RKO (cell line): Measurements from ENCODE around the gene EFHC1.
"Not testable (repeated sequence)": the region's sequence is repeated elsewhere in the genome, so short reads cannot be mapped to it uniquely, and the experiment has no call there.

Experiments used
- DNase-seq: peaks from one replicate; pipeline ENCODE4 v3.0.0-alpha.2; 2016; ENCODE audit warnings: low spot score

The EFHC1 gene

DNA sequence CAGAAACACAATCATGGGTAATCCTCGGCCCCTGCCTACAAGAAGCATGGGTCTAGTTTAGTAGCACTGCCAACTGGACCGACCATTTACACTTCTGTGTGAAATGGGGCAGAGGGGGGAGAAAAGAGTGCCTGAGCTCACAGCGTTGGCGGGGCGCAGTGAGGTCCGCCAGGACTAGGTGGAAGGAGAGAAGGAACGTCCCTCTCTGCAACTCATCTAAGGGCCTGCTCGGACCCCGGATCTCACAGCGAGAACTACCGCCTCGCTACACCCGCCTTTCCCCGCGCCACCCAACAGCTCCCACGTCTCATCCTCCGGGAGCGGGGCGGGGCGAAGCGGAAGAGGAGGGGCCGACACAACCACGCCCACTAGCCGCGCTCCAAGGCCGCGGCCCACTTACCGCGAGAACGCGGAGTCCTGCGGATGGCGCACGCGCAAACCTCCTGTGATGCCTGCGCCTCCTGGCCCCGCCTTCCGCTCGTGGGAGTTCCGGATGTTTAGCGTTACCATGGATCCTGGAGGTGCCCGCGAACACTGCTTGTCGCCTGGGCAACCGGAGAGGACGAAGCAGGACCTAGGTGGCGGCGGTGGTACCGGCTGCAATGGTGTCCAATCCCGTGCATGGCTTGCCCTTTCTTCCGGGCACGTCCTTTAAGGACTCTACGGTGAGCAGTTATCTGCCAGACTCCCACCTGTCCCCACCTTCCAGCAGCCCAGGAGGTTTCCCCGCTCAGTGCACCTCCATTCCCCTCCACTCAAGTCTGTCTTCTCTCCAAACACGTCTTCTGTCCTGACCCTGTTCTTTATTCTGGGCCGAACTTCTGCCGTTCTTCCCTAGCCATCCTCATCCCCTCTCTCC is at the start of gene EFHC1:
Gene EFHC1 (plus strand): TSS at position 534 of the 859 bp plus-strand sequence. CDS start 69 bp downstream, at position 603.
- peak; percentile 98 for DNase-seq

DNA sequence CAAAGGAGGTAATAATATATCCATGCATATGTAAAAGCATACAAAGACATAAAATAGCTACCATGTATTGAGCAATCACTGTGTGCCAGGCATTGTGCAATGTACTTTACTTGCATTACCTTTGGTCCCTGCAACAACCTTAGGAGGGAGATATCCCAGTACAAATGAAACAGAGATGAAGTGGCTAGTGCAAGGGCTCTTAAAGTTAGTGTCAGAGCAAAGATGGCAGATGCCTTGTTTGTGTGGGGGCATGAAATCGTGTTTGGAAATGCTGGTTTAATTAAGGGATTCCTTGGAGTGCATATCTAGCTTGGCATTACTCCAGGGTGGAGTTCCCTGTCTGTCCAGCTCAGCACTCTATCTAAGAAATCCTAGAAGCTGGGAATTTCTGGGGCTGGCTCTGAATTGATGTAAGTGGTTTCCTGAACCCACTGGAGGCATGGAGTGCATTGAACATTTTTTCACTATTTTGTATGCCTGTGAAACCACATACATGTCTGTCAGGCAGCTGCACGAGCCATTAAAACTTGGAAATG is 48.4 kb upstream of the EFHC1 start:
- no peak for DNase-seq

DNA sequence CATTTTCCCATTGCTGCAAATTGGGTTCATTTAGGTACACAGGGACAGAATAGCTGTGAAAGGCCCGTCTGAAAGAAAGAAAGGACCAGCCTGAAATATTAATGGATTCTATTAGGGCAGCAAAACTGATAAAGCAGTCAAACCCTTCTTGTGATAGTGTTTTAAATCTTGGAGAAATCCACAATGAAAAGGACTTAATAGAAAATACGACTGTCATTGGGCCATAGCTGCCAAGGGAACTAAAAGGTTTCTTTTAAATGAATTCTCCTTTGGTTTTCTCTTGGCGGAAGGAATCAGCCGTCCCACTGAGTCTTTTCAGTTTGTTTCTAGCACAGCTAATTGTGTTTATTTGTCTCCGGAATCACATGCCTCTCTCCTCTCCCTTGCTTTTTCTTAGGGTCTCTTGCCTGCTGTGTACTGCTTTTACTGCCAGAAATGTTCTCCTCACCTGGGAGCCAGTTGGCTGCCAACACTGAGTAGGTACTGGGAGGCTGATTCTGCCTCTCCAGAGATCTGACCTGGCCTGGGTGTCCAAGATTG is 46.9 kb upstream of the EFHC1 start:
- DNase-seq: no peak

- DNase-seq: no peak
Observed at GRCh38 chr6:52374247-52374646, 45.9 kb upstream of the EFHC1 start.

GRCh38 chr6:52375780-52376556 is 44.2 kb upstream of the EFHC1 start:
- DNase-seq: no peak

DNA sequence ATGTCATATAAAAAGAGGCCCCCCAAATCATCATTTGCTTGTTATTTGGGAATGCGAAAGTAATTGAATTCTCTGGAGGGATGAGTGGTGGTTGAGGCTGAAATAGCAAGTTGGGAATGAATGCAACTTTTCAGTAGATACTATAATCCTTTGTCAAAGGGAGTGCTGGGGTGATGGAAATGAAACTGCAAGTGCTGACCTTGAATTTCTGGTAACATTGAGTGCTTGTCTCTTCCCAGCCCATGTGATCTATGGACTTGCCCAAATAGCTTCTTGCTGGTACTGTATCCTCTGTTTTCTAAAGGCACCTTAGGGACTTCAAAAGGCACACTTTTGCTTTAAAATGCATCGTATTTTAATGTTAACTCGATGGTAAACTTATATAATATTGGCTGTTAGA is 43.4 kb upstream of the EFHC1 start:
- DNase-seq: no peak

- no peak for DNase-seq
Observed at GRCh38 chr6:52377538-52378221, 42.5 kb upstream of the EFHC1 start.

DNA sequence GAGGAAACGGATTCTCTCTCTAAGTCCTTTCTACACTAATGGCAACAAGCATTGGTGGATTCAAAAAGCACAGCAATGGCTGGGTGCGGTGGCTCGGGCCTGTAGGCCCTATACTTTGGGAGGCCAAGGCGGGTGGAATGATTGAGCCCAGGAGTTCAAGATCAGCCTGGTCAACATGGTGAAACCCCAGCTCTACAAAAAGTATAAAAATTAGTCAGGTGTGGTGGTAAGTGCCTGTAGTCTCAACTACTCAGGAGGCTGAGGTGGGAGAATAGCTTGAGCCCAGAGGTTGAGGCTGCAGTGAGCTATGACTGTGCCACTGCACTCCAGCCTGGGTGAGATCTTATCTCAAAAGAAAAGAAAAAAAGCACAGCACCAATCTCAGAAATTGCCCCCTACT is 38.9 kb upstream of the EFHC1 start:
- DNase-seq: no peak

- no peak for DNase-seq
Observed at GRCh38 chr6:52384145-52384766, 35.9 kb upstream of the EFHC1 start.

- no peak for DNase-seq
Observed at GRCh38 chr6:52385074-52385473, 35.1 kb upstream of the EFHC1 start.

GRCh38 chr6:52388119-52388518 is 32.0 kb upstream of the EFHC1 start:
- not testable (repeated sequence) for DNase-seq

- no peak for DNase-seq
Observed at GRCh38 chr6:52388790-52389189, 31.4 kb upstream of the EFHC1 start.

GRCh38 chr6:52389264-52389625 is 30.9 kb upstream of the EFHC1 start:
- DNase-seq: no peak

GRCh38 chr6:52389626-52390360 is 30.3 kb upstream of the EFHC1 start:
- DNase-seq: no peak

GRCh38 chr6:52390361-52390727 is 29.8 kb upstream of the EFHC1 start:
- peak; percentile 63 for DNase-seq

DNA sequence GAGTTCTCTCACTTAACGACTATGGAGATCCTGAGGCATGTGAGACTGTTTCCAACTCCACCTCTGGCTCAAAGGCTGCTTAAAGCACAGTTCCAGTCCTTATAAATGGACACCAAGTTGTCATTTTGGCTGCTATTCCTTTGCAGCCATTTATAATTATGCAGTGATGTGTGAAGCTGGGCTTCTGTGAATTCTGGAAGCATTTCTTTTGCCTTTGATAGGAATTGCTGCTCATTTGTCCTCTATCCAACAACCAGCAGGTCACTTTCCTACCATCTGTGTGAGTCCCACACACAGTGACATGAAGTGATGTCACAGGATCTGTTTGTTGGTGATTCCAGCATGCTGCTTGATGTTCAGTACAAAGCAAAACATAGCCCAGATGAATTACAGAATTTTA is 28.5 kb upstream of the EFHC1 start:
- no peak for DNase-seq

DNA sequence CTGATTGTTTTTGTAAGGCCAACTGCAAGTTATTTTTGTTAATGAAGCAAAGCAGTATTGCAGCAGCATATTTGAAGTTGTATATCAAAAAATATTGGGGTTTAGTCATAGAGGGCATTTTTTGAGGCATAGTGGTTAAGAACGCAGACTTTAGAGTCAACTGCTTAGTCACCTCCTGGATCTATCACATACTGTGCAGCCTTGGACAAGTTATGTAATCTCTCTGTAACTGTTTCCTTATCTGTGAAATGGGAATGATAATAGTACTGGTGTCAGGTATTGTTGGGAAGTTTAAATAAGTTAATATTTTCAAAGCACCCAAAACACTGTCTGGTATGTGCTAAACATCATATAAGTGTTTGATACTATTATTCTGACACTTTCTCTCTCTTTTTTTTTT is 27.2 kb upstream of the EFHC1 start:
- peak; percentile 67 for DNase-seq

DNA sequence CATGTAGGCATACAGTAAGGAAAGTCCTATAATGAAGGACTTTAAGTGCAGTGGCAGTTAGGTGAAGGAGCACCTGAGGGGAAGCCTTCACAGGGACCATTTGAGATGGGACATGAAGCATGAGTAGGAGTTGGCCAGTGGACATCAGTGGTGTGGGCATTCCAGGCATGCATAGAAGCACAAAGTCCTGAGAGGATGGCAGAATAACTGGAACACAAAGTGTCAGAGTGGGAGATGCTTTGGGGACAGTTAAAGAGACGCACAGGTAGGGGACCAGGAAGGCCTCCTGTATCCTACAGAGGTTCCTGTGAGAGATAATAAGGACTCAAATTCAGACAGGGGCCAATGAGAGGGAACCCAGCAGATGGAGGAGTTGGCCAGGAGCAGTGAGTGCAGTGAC is 26.4 kb upstream of the EFHC1 start:
- DNase-seq: no peak

DNA sequence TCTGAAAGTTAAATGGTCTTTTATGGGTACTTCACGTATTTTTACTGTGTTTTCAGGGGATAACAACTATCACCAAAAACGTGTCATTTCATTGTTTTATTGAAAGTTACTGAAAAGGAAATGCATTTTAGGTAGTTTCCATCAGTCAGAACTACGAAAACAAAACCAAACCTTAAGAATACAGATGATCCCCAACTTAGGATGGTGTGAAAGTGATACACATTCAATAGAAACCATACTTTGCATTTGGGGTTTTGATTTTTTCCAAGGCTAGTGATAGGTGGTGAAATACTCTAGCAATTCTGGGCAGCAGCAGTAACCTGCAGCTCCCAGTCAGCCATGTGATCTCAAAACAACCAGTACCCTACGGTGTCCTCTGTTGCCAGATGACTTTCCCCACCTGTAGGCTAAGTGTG is 25.9 kb upstream of the EFHC1 start:
- no peak for DNase-seq

GRCh38 chr6:52395969-52396368 is 24.2 kb upstream of the EFHC1 start:
- DNase-seq: no peak
